ENCODE measurements around the gene ROBO1.

DNA sequence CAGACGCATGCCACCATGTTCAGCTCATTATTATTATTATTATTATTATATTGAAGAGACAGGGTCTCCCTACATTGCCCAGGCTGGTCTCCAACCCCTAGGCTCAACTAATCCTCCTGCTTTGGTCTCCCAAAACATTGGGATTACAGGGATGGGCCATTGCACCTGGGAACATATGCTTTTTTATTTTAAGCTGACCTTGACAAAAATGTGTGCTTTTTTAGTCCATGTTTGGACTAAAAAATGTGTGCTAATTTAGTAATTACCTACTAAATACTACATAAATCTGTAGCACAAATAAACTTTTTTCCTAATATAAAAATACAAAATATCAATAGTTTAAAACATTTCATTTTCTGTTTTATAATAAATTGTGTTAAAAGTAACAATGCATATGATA is 693.2 kb downstream of the ROBO1 start:
- TF ChIP-seq, protein P1, sequence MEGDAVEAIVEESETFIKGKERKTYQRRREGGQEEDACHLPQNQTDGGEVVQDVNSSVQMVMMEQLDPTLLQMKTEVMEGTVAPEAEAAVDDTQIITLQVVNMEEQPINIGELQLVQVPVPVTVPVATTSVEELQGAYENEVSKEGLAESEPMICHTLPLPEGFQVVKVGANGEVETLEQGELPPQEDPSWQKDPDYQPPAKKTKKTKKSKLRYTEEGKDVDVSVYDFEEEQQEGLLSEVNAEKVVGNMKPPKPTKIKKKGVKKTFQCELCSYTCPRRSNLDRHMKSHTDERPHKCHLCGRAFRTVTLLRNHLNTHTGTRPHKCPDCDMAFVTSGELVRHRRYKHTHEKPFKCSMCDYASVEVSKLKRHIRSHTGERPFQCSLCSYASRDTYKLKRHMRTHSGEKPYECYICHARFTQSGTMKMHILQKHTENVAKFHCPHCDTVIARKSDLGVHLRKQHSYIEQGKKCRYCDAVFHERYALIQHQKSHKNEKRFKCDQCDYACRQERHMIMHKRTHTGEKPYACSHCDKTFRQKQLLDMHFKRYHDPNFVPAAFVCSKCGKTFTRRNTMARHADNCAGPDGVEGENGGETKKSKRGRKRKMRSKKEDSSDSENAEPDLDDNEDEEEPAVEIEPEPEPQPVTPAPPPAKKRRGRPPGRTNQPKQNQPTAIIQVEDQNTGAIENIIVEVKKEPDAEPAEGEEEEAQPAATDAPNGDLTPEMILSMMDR (IDR thresholded peaks at IDR 0.05; ENCODE audit: insufficient read depth, low read length, poor library complexity, severe bottlenecking), result no peak
- no peak for TF ChIP-seq EZH2phosphoT487 (conservative IDR thresholded peaks at IDR 0.05; ENCODE audit: low read length)
